H1 (cell line): Measurements from ENCODE around the gene KCNJ18. TPM values are rescaled to one million over a fixed set of nuclear protein-coding genes. Genes with fewer than 3 reads are reported as not detected.
"Not testable (repeated sequence)": the region's sequence is repeated elsewhere in the genome, so short reads cannot be mapped to it uniquely, and the experiment has no call there.

Experiments
- CTCF ChIA-PET: fragments of 300-600 bp; sonication (Branson Sonifier 250); formaldehyde crosslinking; loops from one replicate; lab custom pipeline; 2021; ENCODE audit not compliant: partially characterized antibody; lab: Charles Lee
- POLR2A ChIA-PET: fragments of 300-600 bp; sonication (Branson Sonifier 250); formaldehyde crosslinking; loops from one replicate; lab custom pipeline; 2021; ENCODE audit warnings: inconsistent platforms; ENCODE audit not compliant: partially characterized antibody; lab: Charles Lee
- DNase-seq, 2 experiments: peaks; one replicate each; pipeline versions ENCODE4 v3.0.0 to v3.0.0-alpha.2; 2010 to 2022; ENCODE audit warnings: low spot score in 2 of 2, low read depth in 1 of 2, mixed read lengths in 1 of 2
- FAIRE-seq: peaks from 2 replicates; lab custom pipeline; 2011; peaks lifted over from hg19 to GRCh38; lab: Jason Lieb, UNC
- H2AFZ ChIP-seq: 2 replicates; pipeline ENCODE4 v1.8.1; 2012; ENCODE audit warnings: low read length, inconsistent platforms
- H2AK5ac ChIP-seq: 2 replicates; pipeline ENCODE4 v1.6.1; 2013; ENCODE audit warnings: low read depth, low read length
- H2BK120ac ChIP-seq: replicated peaks from 2 replicates; pipeline ENCODE3; 2013; ENCODE audit warnings: low read depth, low read length, inconsistent platforms
- H2BK12ac ChIP-seq: 2 replicates; pipeline ENCODE4 v1.6.1; 2013; ENCODE audit warnings: low read depth, low read length
- H2BK15ac ChIP-seq: 2 replicates; pipeline ENCODE4 v1.6.1; 2013; ENCODE audit warnings: low read length
- H2BK20ac ChIP-seq: 2 replicates; pipeline ENCODE4 v1.6.1; 2013; ENCODE audit warnings: low read length
- H2BK5ac ChIP-seq: 2 replicates; pipeline ENCODE4 v1.6.1; 2013; ENCODE audit warnings: low read depth, low read length
- H3K14ac ChIP-seq: 2 replicates; pipeline ENCODE4 v1.6.1; 2013; ENCODE audit warnings: inconsistent platforms; ENCODE audit not compliant: insufficient read length
- H3K18ac ChIP-seq: 2 replicates; pipeline ENCODE4 v1.6.1; 2013; ENCODE audit warnings: low read length; ENCODE audit errors: extremely low read depth
- H3K23ac ChIP-seq: 2 replicates; pipeline ENCODE4 v1.6.1; 2013; ENCODE audit warnings: inconsistent platforms; ENCODE audit not compliant: insufficient read length
- H3K23me2 ChIP-seq: 2 replicates; pipeline ENCODE4 v1.6.1; 2013; ENCODE audit warnings: low read depth, low read length
- H3K27ac ChIP-seq: 2 replicates; pipeline ENCODE4 v1.6.1; 2011; ENCODE audit warnings: low read depth, low read length, inconsistent platforms
- H3K27me3 ChIP-seq, 4 experiments: replicated peaks in 1 of 4; 1 replicate in 1 of 4; 2 replicates in 3 of 4; pipeline versions ENCODE4 v1.6.1 to v1.8.1; 2011 to 2013; ENCODE audit warnings: low read length in 3 of 4, mild to moderate bottlenecking in 3 of 4, inconsistent platforms in 2 of 4, mixed read lengths in 2 of 4, moderate library complexity in 1 of 4; ENCODE audit not compliant: control insufficient read depth in 3 of 4, insufficient read depth in 3 of 4; ENCODE audit errors: extremely low read depth in 1 of 4
- H3K36me3 ChIP-seq, 4 experiments: 2 replicates each; pipeline versions ENCODE4 v1.6.1 to v1.8.1; 2011 to 2013; ENCODE audit warnings: mild to moderate bottlenecking in 4 of 4, low read length in 3 of 4, moderate library complexity in 2 of 4, control low read depth in 1 of 4, inconsistent platforms in 1 of 4; ENCODE audit not compliant: insufficient read depth in 4 of 4, control insufficient read depth in 2 of 4
- H3K4ac ChIP-seq: replicated peaks from 2 replicates; pipeline ENCODE3; 2013; ENCODE audit warnings: low read length, low read depth, mixed read lengths, inconsistent platforms; ENCODE audit not compliant: insufficient read length
- H3K4me1 ChIP-seq, 4 experiments: replicated peaks in 1 of 4; 1 replicate in 1 of 4; 2 replicates in 3 of 4; pipeline versions ENCODE4 v1.6.1 to v1.8.1; 2011 to 2013; ENCODE audit warnings: low read length in 3 of 4, inconsistent platforms in 2 of 4, mixed read lengths in 1 of 4; ENCODE audit not compliant: insufficient read depth in 4 of 4, control insufficient read depth in 3 of 4
- H3K4me2 ChIP-seq, 2 experiments: 2 replicates each; pipeline versions ENCODE4 v1.6.1 to v1.8.1; 2011 to 2013; ENCODE audit warnings: low read depth in 2 of 2, low read length in 2 of 2, control low read depth in 1 of 2, inconsistent platforms in 1 of 2, mild to moderate bottlenecking in 1 of 2; ENCODE audit not compliant: insufficient read depth in 1 of 2
- H3K4me3 ChIP-seq, 4 experiments: fragments of 200-600, 300-600 bp in 1 of 4; sonication (generic), shearing (Covaris generic), sonication (Bioruptor Twin) in 1 of 4; 2 replicates each; pipeline versions ENCODE4 v1.5.1 to v1.8.1; 2011 to 2016; ENCODE audit warnings: low read length in 4 of 4, low read depth in 3 of 4, control low read depth in 2 of 4, inconsistent platforms in 2 of 4, mild to moderate bottlenecking in 2 of 4, mixed read lengths in 1 of 4, moderate library complexity in 1 of 4; ENCODE audit not compliant: insufficient read depth in 2 of 4; ENCODE audit errors: extremely low read depth in 1 of 4
- H3K56ac ChIP-seq: replicated peaks from 2 replicates; pipeline ENCODE3; 2013; ENCODE audit warnings: low read depth, mild to moderate bottlenecking, mixed read lengths, low read length, inconsistent platforms; ENCODE audit not compliant: insufficient read length
- H3K79me1 ChIP-seq: 2 replicates; pipeline ENCODE4 v1.6.1; 2013; ENCODE audit warnings: low read depth, low read length, control low read depth
- H3K79me2 ChIP-seq, 2 experiments: 2 replicates each; pipeline versions ENCODE4 v1.6.1 to v1.8.1; 2012 to 2013; ENCODE audit warnings: low read length in 2 of 2, mild to moderate bottlenecking in 2 of 2, inconsistent platforms in 1 of 2; ENCODE audit not compliant: insufficient read depth in 2 of 2, control insufficient read depth in 1 of 2
- H3K9ac ChIP-seq, 4 experiments: replicated peaks in 1 of 4; 1 replicate in 1 of 4; 2 replicates in 3 of 4; pipeline versions ENCODE4 v1.6.1 to v1.8.1; 2011 to 2013; ENCODE audit warnings: low read depth in 3 of 4, low read length in 3 of 4, control low read depth in 2 of 4, mild to moderate bottlenecking in 2 of 4, moderate library complexity in 2 of 4, inconsistent platforms in 1 of 4; ENCODE audit errors: extremely low read depth in 1 of 4
- H3K9me3 ChIP-seq, 2 experiments: 2 replicates each; pipeline versions ENCODE4 v1.6.1 to v1.8.1; 2012 to 2013; ENCODE audit warnings: mild to moderate bottlenecking in 2 of 2, moderate library complexity in 2 of 2, control low read depth in 1 of 2, inconsistent platforms in 1 of 2, low read depth in 1 of 2, low read length in 1 of 2, mixed read lengths in 1 of 2; ENCODE audit not compliant: insufficient read depth in 2 of 2
- H4K20me1 ChIP-seq, 2 experiments: replicated peaks in 1 of 2; 2 replicates each; pipeline versions ENCODE3 to v1.8.1; 2011 to 2013; ENCODE audit warnings: inconsistent platforms in 2 of 2, low read length in 2 of 2, mild to moderate bottlenecking in 1 of 2; ENCODE audit not compliant: insufficient read depth in 2 of 2, control insufficient read depth in 1 of 2
- H4K5ac ChIP-seq: 2 replicates; pipeline ENCODE4 v1.6.1; 2013; ENCODE audit warnings: low read length, low read depth, mixed read lengths, inconsistent platforms; ENCODE audit not compliant: insufficient read length
- H4K8ac ChIP-seq: 2 replicates; pipeline ENCODE4 v1.8.0; 2013; ENCODE audit warnings: mild to moderate bottlenecking, moderate library complexity, low read length, inconsistent platforms; ENCODE audit not compliant: insufficient read depth; ENCODE audit errors: extremely low read depth
- H4K91ac ChIP-seq: replicated peaks from 2 replicates; pipeline ENCODE3; 2013; ENCODE audit warnings: low read length, mixed read lengths, inconsistent platforms; ENCODE audit not compliant: insufficient read length
- WGBS, 2 experiments: shearing (Covaris generic) in 1 of 2; methylation state at CpG; one replicate each; pipeline versions ENCODE4 v1.1.6 to v1.1.7; 2013 to 2015; ENCODE audit warnings: low lambda C conversion rate in 2 of 2, mixed read lengths in 2 of 2, inconsistent platforms in 1 of 2, low coverage in 1 of 2, missing lambda C conversion rate in 1 of 2; ENCODE audit not compliant: insufficient replicate concordance in 2 of 2, insufficient coverage in 1 of 2, insufficient read length in 1 of 2; ENCODE audit errors: extremely low coverage in 1 of 2, missing lambda C conversion rate in 1 of 2; 5-methylcytosine and 5-hydroxymethylcytosine counted together
- polyA plus RNA-seq, 7 experiments: library from polyadenylated mRNA; depleted of rRNA in 3 of 7; stranded (reverse) in 5 of 7; unstranded in 2 of 7; fragments of >200 nt in 5 of 7; fragments of 200-250 nt in 2 of 7; gene quantifications; 1 replicate in 5 of 7; 2 replicates in 1 of 7; 4 replicates in 1 of 7; pipeline versions ENCODE4 v1.2.1 to v1.2.3, GENCODE V29; 2011 to 2013; ENCODE audit warnings: missing spikeins in 2 of 7, mixed read lengths in 2 of 7
- total RNA-seq: library from RNA; stranded (reverse); fragmentation: NEBNext Ultra II Directional; extraction: Animal tissue kit (Norgen Biotek cat#: 25700); gene quantifications from 2 replicates; pipeline ENCODE4 v1.2.1, GENCODE V29; 2021

Gene KCNJ18
- total and polyA plus RNA-seq, 2 of the 8 experiments (the other 6 are each of a cell fraction or from before 2014, with no cell fraction given): not detected

DNA sequence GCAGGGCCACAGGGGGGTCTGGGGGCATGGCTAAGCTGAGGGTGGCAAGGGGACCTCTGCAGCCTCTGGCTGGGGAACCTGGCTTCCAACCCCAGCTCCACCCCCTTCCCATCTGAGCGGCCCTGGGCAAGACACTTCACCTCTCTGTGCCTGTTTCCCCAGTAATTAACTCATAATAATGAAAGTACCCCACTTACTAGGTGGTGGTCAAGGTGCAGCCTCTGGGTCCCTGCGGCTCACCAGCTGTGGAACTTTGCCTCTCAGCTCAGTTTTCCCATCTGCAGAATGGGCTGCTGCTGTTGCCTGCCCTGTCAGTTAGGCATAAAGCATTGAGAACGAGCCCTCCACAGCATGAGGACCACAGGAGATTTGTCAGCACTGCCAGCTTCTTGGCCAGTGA, 51.8 kb downstream of the KCNJ18 start:
- CTCF ChIA-PET: not testable (repeated sequence)

GRCh38 chr17:21744621-21745020, 52.3 kb downstream of the KCNJ18 start:
- H3K14ac ChIP-seq, FAIRE-seq, H4K20me1 ChIP-seq, DNase-seq, H3K79me1 ChIP-seq, H3K4me3 ChIP-seq, H3K27ac ChIP-seq, H2BK120ac ChIP-seq, H2BK5ac ChIP-seq, H3K27me3 ChIP-seq, H3K4me2 ChIP-seq, H3K18ac ChIP-seq, H2BK20ac ChIP-seq, H4K8ac ChIP-seq, H2AFZ ChIP-seq, H3K4ac ChIP-seq, POLR2A ChIA-PET, H2BK15ac ChIP-seq, H4K5ac ChIP-seq, H2BK12ac ChIP-seq, H3K23ac ChIP-seq, H2AK5ac ChIP-seq, H3K23me2 ChIP-seq, CTCF ChIA-PET, H4K91ac ChIP-seq, H3K79me2 ChIP-seq, H3K4me1 ChIP-seq, H3K36me3 ChIP-seq, H3K9ac ChIP-seq, H3K56ac ChIP-seq: not testable (repeated sequence)
- H3K9me3 ChIP-seq: peaks cover 9 to 62% of the 10 kb centered on the region in 2 experiments; a peak in 3 of 4 replicates
- WGBS, 2 experiments: 60% methylated on average over 2 of the region's 9 CpGs; no CpG with 5 or more reads in 1 of the 2 experiments

More for the DNA sequence above, 51.8 kb downstream of the KCNJ18 start:
- H3K23ac ChIP-seq, POLR2A ChIA-PET, DNase-seq, H3K56ac ChIP-seq, H3K79me1 ChIP-seq, H3K4me2 ChIP-seq, H3K9ac ChIP-seq, H3K36me3 ChIP-seq, H3K27me3 ChIP-seq, H2BK20ac ChIP-seq, H3K4me3 ChIP-seq, H2AK5ac ChIP-seq, H3K79me2 ChIP-seq, H3K23me2 ChIP-seq, H4K91ac ChIP-seq, H3K4me1 ChIP-seq, H3K27ac ChIP-seq, H2BK5ac ChIP-seq, H2BK120ac ChIP-seq, H2BK12ac ChIP-seq, H4K5ac ChIP-seq, FAIRE-seq, H3K14ac ChIP-seq, H2BK15ac ChIP-seq, H2AFZ ChIP-seq, H3K4ac ChIP-seq, H4K20me1 ChIP-seq, H3K18ac ChIP-seq, H4K8ac ChIP-seq: not testable (repeated sequence)
- WGBS, 2 experiments: 69% methylated on average over 2 of the region's 3 CpGs; no CpG with 5 or more reads in 1 of the 2 experiments
- peaks cover 7 to 57% of the 10 kb centered on the region in 2 experiments; a peak in 2 of 4 replicates for H3K9me3 ChIP-seq
